NB4 (cell line): ENCODE measurements around the gene CDK18.

ENCODE experiments used
- DNase-seq: peaks from one replicate; pipeline ENCODE4 v3.0.0; 2010; ENCODE audit warnings: low read depth
- H3K4me3 ChIP-seq: one replicate; pipeline ENCODE4 v1.5.1; 2011; ENCODE audit warnings: mild to moderate bottlenecking, low read depth, low read length, moderate library complexity
- MYC ChIP-seq: IDR thresholded peaks from 2 replicates; pipeline ENCODE4 v1.6.1; 2011; ENCODE audit warnings: low read depth, low read length
- POLR2A ChIP-seq: IDR thresholded peaks from 2 replicates; pipeline ENCODE4 v1.6.1; 2011; ENCODE audit warnings: mild to moderate bottlenecking; ENCODE audit not compliant: insufficient read length; ENCODE audit errors: extremely low read depth
- TF ChIP-seq, protein P1 (sequence below): IDR thresholded peaks from one replicate; pipeline ENCODE4 v1.5.1; 2012; ENCODE audit warnings: low read depth, low read length
- TF ChIP-seq, protein P2 (sequence below): IDR thresholded peaks from 2 replicates; pipeline ENCODE4 v1.6.1; 2011; ENCODE audit warnings: low read depth, low read length

The CDK18 gene

GRCh38 chr1:205571747-205572146 is 67.3 kb downstream of the CDK18 start:
- no peak overlapping the region for H3K4me3 ChIP-seq
- no peak for DNase-seq
- TF ChIP-seq MYC (no peak), POLR2A (no peak)
- TF ChIP-seq, protein P1, sequence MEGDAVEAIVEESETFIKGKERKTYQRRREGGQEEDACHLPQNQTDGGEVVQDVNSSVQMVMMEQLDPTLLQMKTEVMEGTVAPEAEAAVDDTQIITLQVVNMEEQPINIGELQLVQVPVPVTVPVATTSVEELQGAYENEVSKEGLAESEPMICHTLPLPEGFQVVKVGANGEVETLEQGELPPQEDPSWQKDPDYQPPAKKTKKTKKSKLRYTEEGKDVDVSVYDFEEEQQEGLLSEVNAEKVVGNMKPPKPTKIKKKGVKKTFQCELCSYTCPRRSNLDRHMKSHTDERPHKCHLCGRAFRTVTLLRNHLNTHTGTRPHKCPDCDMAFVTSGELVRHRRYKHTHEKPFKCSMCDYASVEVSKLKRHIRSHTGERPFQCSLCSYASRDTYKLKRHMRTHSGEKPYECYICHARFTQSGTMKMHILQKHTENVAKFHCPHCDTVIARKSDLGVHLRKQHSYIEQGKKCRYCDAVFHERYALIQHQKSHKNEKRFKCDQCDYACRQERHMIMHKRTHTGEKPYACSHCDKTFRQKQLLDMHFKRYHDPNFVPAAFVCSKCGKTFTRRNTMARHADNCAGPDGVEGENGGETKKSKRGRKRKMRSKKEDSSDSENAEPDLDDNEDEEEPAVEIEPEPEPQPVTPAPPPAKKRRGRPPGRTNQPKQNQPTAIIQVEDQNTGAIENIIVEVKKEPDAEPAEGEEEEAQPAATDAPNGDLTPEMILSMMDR: no peak
- TF ChIP-seq, protein P2, sequence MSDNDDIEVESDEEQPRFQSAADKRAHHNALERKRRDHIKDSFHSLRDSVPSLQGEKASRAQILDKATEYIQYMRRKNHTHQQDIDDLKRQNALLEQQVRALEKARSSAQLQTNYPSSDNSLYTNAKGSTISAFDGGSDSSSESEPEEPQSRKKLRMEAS: no peak

DNA sequence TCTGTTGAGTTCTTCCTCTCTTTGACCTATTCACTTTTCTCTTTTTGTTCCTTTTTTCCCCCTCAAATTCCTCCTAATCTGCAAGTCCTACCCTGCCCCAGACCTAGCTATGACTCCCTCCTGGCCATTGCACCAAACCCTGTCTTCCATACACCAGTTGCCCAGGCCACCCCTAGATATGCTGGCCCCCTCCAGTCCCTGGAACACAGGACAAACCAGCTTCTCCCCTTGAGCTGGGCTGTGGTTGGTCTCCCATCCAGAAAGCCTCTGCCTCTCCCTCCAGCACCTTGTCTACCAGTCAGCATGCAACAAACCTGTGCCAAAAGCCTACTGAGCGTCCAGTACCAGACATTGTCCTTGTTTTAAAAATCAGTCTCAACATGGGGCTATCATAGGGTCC is 68.0 kb downstream of the CDK18 start:
- no peak for DNase-seq
- TF ChIP-seq MYC (no peak), POLR2A (no peak)
- TF ChIP-seq, protein P2: no peak
- TF ChIP-seq, protein P1: no peak
- no peak overlapping the region for H3K4me3 ChIP-seq

- TF ChIP-seq POLR2A: no peak
- TF ChIP-seq, protein P2: no peak
- no peak for TF ChIP-seq MYC
- TF ChIP-seq, protein P1: no peak
- no peak for DNase-seq
- H3K4me3 ChIP-seq: no peak overlapping the region
Observed at GRCh38 chr1:205575294-205575885, 70.9 kb downstream of the CDK18 start.

GRCh38 chr1:205576011-205576410 is 71.5 kb downstream of the CDK18 start:
- TF ChIP-seq MYC (no peak), POLR2A (no peak)
- TF ChIP-seq, protein P1: no peak
- TF ChIP-seq, protein P2: no peak
- no peak overlapping the region for H3K4me3 ChIP-seq
- no peak for DNase-seq

- TF ChIP-seq POLR2A (no peak), MYC (no peak)
- TF ChIP-seq, protein P2: no peak
- TF ChIP-seq, protein P1: no peak
- DNase-seq: no peak
Observed at GRCh38 chr1:205576805-205577761, 72.6 kb downstream of the CDK18 start.

More at GRCh38 chr1:205576805-205577761, 72.6 kb downstream of the CDK18 start:
- H3K4me3 ChIP-seq: no peak overlapping the region
